ENCODE data around the gene NAV1. TPM values are rescaled to one million over a fixed set of nuclear protein-coding genes. Genes with fewer than 3 reads are reported as not detected.

The NAV1 gene
- total and polyA plus RNA-seq, 2 experiments from 2014 or later = 22.7 to 37.4 TPM

- H3K4me3 Mint-ChIP-seq = no peak overlapping the region
- no peak overlapping the region for H3K4me3 ChIP-seq
- H3K79me2 ChIP-seq (replicated peaks; ENCODE audit: insufficient read depth) = no peaks in the 10 kb centered on the region
- no peaks in the 10 kb centered on the region for H4K20me1 ChIP-seq (replicated peaks; ENCODE audit: insufficient read depth)
- no peak overlapping the region for H3K27ac ChIP-seq (ENCODE audit: low read depth)
- no peaks in the 10 kb centered on the region for H3K36me3 Mint-ChIP-seq (ENCODE audit: low read depth)
- no peak for DNase-seq (ENCODE audit: low spot score)
- H3K9me3 Mint-ChIP-seq = no peaks in the 10 kb centered on the region
- H3K27ac Mint-ChIP-seq = no peak overlapping the region
- peaks cover 35% of the 10 kb centered on the region for H3K27me3 ChIP-seq (ENCODE audit: insufficient read depth)
- ATAC-seq = no peak
- peaks cover 31% of the 10 kb centered on the region for H3K27me3 Mint-ChIP-seq (ENCODE audit: insufficient read depth, low read depth, poor library complexity)
- H3F3A ChIP-seq (replicated peaks; ENCODE audit: low read depth) = 0 out of 2 replicates have a peak, but pooled peaks cover 6% of the 10 kb centered on the region
- H3K9me2 ChIP-seq (ENCODE audit: insufficient read depth) = peaks cover 12% of the 10 kb centered on the region
- TF ChIP-seq CREB1 (CRISPR knock-in tag; IDR thresholded peaks at IDR 0.05; ENCODE audit: low read depth) (no peak), NANOG (IDR thresholded peaks at IDR 0.05; ENCODE audit: borderline replicate concordance) (no peak), CTCF (conservative IDR thresholded peaks at IDR 0.05; ENCODE audit: low read depth in 2 of 2) (no peak), ZNF114 (CRISPR knock-in tag; IDR thresholded peaks at IDR 0.05) (no peak), POLR2AphosphoS5 (IDR thresholded peaks at IDR 0.05; ENCODE audit: low read depth) (no peak), ZNF331 (CRISPR knock-in tag; IDR thresholded peaks at IDR 0.05; ENCODE audit: low read depth) (no peak), JUNB (IDR thresholded peaks at IDR 0.05; ENCODE audit: unreplicated experiment) (no peak), EZH2 (IDR thresholded peaks at IDR 0.05; ENCODE audit: low read depth, unreplicated experiment) (no peak), ETS1 (IDR thresholded peaks at IDR 0.05) (no peak), EZH2phosphoT487 (IDR thresholded peaks at IDR 0.05; ENCODE audit: unreplicated experiment) (no peak), STAT1 (IDR thresholded peaks at IDR 0.05; ENCODE audit: unreplicated experiment) (no peak)
- TF ChIP-seq, protein P1, sequence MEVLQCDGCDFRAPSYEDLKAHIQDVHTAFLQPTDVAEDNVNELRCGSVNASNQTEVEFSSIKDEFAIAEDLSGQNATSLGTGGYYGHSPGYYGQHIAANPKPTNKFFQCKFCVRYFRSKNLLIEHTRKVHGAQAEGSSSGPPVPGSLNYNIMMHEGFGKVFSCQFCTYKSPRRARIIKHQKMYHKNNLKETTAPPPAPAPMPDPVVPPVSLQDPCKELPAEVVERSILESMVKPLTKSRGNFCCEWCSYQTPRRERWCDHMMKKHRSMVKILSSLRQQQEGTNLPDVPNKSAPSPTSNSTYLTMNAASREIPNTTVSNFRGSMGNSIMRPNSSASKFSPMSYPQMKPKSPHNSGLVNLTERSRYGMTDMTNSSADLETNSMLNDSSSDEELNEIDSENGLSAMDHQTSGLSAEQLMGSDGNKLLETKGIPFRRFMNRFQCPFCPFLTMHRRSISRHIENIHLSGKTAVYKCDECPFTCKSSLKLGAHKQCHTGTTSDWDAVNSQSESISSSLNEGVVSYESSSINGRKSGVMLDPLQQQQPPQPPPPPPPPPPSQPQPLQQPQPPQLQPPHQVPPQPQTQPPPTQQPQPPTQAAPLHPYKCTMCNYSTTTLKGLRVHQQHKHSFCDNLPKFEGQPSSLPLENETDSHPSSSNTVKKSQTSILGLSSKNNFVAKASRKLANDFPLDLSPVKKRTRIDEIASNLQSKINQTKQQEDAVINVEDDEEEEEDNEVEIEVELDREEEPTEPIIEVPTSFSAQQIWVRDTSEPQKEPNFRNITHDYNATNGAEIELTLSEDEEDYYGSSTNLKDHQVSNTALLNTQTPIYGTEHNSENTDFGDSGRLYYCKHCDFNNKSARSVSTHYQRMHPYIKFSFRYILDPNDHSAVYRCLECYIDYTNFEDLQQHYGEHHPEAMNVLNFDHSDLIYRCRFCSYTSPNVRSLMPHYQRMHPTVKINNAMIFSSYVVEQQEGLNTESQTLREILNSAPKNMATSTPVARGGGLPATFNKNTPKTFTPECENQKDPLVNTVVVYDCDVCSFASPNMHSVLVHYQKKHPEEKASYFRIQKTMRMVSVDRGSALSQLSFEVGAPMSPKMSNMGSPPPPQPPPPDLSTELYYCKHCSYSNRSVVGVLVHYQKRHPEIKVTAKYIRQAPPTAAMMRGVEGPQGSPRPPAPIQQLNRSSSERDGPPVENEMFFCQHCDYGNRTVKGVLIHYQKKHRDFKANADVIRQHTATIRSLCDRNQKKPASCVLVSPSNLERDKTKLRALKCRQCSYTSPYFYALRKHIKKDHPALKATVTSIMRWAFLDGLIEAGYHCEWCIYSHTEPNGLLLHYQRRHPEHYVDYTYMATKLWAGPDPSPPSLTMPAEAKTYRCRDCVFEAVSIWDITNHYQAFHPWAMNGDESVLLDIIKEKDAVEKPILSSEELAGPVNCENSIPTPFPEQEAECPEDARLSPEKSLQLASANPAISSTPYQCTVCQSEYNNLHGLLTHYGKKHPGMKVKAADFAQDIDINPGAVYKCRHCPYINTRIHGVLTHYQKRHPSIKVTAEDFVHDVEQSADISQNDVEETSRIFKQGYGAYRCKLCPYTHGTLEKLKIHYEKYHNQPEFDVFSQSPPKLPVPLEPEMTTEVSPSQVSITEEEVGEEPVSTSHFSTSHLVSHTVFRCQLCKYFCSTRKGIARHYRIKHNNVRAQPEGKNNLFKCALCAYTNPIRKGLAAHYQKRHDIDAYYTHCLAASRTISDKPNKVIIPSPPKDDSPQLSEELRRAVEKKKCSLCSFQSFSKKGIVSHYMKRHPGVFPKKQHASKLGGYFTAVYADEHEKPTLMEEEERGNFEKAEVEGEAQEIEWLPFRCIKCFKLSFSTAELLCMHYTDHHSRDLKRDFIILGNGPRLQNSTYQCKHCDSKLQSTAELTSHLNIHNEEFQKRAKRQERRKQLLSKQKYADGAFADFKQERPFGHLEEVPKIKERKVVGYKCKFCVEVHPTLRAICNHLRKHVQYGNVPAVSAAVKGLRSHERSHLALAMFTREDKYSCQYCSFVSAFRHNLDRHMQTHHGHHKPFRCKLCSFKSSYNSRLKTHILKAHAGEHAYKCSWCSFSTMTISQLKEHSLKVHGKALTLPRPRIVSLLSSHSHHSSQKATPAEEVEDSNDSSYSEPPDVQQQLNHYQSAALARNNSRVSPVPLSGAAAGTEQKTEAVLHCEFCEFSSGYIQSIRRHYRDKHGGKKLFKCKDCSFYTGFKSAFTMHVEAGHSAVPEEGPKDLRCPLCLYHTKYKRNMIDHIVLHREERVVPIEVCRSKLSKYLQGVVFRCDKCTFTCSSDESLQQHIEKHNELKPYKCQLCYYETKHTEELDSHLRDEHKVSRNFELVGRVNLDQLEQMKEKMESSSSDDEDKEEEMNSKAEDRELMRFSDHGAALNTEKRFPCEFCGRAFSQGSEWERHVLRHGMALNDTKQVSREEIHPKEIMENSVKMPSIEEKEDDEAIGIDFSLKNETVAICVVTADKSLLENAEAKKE (CRISPR knock-in tag; IDR thresholded peaks at IDR 0.05) = no peak
- no peaks in the 10 kb centered on the region for H3K36me3 ChIP-seq (ENCODE audit: insufficient read depth)
- H3K4me2 ChIP-seq = no peak overlapping the region
- H3K4me1 ChIP-seq (ENCODE audit: insufficient read depth) = peaks cover 14% of the 10 kb centered on the region
- H2AFZ ChIP-seq = no peak overlapping the region
- H3K4me1 Mint-ChIP-seq = peaks cover 31% of the 10 kb centered on the region
Measured at GRCh38 chr1:201510734-201511133, 28.2 kb upstream of the NAV1 start.
